Measurements from ENCODE around the gene CBFB.

Gene CBFB

GRCh38 chr16:67022531-67023214 lies 6.3 kb upstream of the CBFB start:
- no peak for TF ChIP-seq USF1 (IDR thresholded peaks at IDR 0.05)
- no peak for TF ChIP-seq FOXM1 (IDR thresholded peaks at IDR 0.05; ENCODE audit: borderline replicate concordance, low read depth)
- no peak for TF ChIP-seq MAX (IDR thresholded peaks at IDR 0.05)
- TF ChIP-seq RAD21 (IDR thresholded peaks at IDR 0.05; ENCODE audit: low read depth) = no peak
- no peak for TF ChIP-seq YY1 (IDR thresholded peaks at IDR 0.05; ENCODE audit: low read depth)
- TF ChIP-seq ZBTB7A (IDR thresholded peaks at IDR 0.05; ENCODE audit: low read depth) = no peak
- no peak for TF ChIP-seq CEBPB (IDR thresholded peaks at IDR 0.05)
- TF ChIP-seq CREB1 (IDR thresholded peaks at IDR 0.05; ENCODE audit: low read depth) = no peak
- TF ChIP-seq TEAD4 (IDR thresholded peaks at IDR 0.05) = no peak
- TF ChIP-seq EP300 (IDR thresholded peaks at IDR 0.05; ENCODE audit: borderline replicate concordance) = no peak
- TF ChIP-seq, protein P1, sequence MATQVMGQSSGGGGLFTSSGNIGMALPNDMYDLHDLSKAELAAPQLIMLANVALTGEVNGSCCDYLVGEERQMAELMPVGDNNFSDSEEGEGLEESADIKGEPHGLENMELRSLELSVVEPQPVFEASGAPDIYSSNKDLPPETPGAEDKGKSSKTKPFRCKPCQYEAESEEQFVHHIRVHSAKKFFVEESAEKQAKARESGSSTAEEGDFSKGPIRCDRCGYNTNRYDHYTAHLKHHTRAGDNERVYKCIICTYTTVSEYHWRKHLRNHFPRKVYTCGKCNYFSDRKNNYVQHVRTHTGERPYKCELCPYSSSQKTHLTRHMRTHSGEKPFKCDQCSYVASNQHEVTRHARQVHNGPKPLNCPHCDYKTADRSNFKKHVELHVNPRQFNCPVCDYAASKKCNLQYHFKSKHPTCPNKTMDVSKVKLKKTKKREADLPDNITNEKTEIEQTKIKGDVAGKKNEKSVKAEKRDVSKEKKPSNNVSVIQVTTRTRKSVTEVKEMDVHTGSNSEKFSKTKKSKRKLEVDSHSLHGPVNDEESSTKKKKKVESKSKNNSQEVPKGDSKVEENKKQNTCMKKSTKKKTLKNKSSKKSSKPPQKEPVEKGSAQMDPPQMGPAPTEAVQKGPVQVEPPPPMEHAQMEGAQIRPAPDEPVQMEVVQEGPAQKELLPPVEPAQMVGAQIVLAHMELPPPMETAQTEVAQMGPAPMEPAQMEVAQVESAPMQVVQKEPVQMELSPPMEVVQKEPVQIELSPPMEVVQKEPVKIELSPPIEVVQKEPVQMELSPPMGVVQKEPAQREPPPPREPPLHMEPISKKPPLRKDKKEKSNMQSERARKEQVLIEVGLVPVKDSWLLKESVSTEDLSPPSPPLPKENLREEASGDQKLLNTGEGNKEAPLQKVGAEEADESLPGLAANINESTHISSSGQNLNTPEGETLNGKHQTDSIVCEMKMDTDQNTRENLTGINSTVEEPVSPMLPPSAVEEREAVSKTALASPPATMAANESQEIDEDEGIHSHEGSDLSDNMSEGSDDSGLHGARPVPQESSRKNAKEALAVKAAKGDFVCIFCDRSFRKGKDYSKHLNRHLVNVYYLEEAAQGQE (IDR thresholded peaks at IDR 0.05; ENCODE audit: low read depth) = no peak
- no peak for TF ChIP-seq EGR1 (IDR thresholded peaks at IDR 0.05)
- no peak for TF ChIP-seq NFIC (IDR thresholded peaks at IDR 0.05)

GRCh38 chr16:67023689-67024088 lies 5.3 kb upstream of the CBFB start:
- TF ChIP-seq CREB1 (IDR thresholded peaks at IDR 0.05; ENCODE audit: low read depth) (no peak), TCF12 (IDR thresholded peaks at IDR 0.05; ENCODE audit: low read depth) (no peak), YY1 (IDR thresholded peaks at IDR 0.05; ENCODE audit: low read depth) (no peak), TEAD4 (IDR thresholded peaks at IDR 0.05) (no peak), EP300 (IDR thresholded peaks at IDR 0.05; ENCODE audit: borderline replicate concordance) (no peak), EGR1 (IDR thresholded peaks at IDR 0.05) (no peak), NFIC (IDR thresholded peaks at IDR 0.05) (no peak), TAF1 (IDR thresholded peaks at IDR 0.05; ENCODE audit: low read depth) (no peak), RAD21 (IDR thresholded peaks at IDR 0.05; ENCODE audit: low read depth) (no peak), MAX (IDR thresholded peaks at IDR 0.05) (no peak), FOXM1 (IDR thresholded peaks at IDR 0.05; ENCODE audit: borderline replicate concordance, low read depth) (no peak), CEBPB (IDR thresholded peaks at IDR 0.05) (no peak), USF1 (IDR thresholded peaks at IDR 0.05) (no peak), ZBTB7A (IDR thresholded peaks at IDR 0.05; ENCODE audit: low read depth) (no peak)
- TF ChIP-seq, protein P1 (IDR thresholded peaks at IDR 0.05; ENCODE audit: low read depth) = no peak

DNA sequence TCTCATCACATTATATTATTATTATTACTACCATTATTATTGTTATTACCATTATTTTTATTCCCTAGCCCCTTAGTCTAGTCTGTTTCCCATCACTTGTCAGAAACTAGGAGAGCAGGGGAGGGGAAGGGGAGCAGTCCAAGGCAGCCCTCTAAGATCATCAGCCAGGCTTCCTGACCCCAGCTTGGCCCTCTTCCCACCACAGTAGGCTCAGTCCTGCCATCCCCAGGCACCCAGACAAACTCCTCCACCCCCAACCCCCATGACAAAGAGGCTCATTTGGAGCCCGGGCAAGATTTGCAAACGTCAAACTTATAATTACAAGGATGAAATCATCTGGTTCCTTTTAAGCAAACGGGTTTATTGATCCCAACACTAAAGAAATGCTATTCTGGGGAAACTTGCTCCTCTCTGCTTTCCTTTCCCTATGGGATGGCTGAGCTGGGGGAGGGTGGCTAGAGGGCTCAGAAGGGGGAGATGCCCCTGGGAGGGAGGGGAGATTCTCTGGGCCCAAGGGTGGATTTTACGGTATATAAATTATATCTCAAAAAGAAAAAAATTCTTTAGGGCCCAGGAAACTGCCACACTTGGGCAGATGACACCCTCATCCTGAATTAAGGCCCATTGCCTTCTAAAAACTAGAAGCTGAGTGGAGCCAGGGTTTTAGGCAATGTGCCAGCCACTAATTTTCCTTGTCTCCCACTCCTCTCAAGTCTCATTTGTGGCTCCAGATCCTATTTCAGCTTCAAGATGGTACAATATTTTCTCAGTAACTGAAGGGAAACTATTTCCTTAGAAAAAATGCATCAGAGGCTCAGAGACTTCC lies 4.4 kb upstream of the CBFB start:
- TF ChIP-seq CREB1 (IDR thresholded peaks at IDR 0.05; ENCODE audit: low read depth) = no peak
- no peak for TF ChIP-seq TEAD4 (IDR thresholded peaks at IDR 0.05)
- TF ChIP-seq FOXM1 (IDR thresholded peaks at IDR 0.05; ENCODE audit: borderline replicate concordance, low read depth) = no peak
- TF ChIP-seq EP300 (IDR thresholded peaks at IDR 0.05; ENCODE audit: borderline replicate concordance) = no peak
- no peak for TF ChIP-seq NFIC (IDR thresholded peaks at IDR 0.05)
- TF ChIP-seq CEBPB (IDR thresholded peaks at IDR 0.05) = no peak
- TF ChIP-seq RAD21 (IDR thresholded peaks at IDR 0.05; ENCODE audit: low read depth) = no peak
- TF ChIP-seq EGR1 (IDR thresholded peaks at IDR 0.05) = no peak
- TF ChIP-seq TCF12 (IDR thresholded peaks at IDR 0.05; ENCODE audit: low read depth) = no peak
- TF ChIP-seq TAF1 (IDR thresholded peaks at IDR 0.05; ENCODE audit: low read depth) = no peak
- TF ChIP-seq, protein P1 (IDR thresholded peaks at IDR 0.05; ENCODE audit: low read depth) = no peak
- TF ChIP-seq ZBTB7A (IDR thresholded peaks at IDR 0.05; ENCODE audit: low read depth) = no peak
- no peak for TF ChIP-seq YY1 (IDR thresholded peaks at IDR 0.05; ENCODE audit: low read depth)
- no peak for TF ChIP-seq USF1 (IDR thresholded peaks at IDR 0.05)
- TF ChIP-seq MAX (IDR thresholded peaks at IDR 0.05) = no peak

All from Ishikawa (cell line).